KMS-11 (cell line): Measurements from ENCODE around the gene IL10.

ENCODE experiments used
- H2AFZ ChIP-seq: fragments of 200-600 bp; sonication (generic); 2 replicates; pipeline ENCODE4 v1.6.1; 2016; ENCODE audit warnings: antibody characterized with exemption, mixed run types, low read depth
- H3K27ac ChIP-seq: fragments of 200-600 bp; sonication (generic); 2 replicates; pipeline ENCODE4 v1.6.1; 2016; ENCODE audit warnings: mild to moderate bottlenecking, mixed run types
- H3K27me3 ChIP-seq: fragments of 200-600 bp; sonication (generic); 2 replicates; pipeline ENCODE4 v1.6.1; 2017; ENCODE audit warnings: mild to moderate bottlenecking, low read depth, mixed run types, moderate library complexity; ENCODE audit not compliant: insufficient read depth
- H3K36me3 ChIP-seq: fragments of 200-600 bp; sonication (generic); 2 replicates; pipeline ENCODE4 v1.6.1; 2017; ENCODE audit warnings: mild to moderate bottlenecking, mixed run types; ENCODE audit not compliant: insufficient read depth
- H3K4me1 ChIP-seq: fragments of 200-600 bp; sonication (generic); 2 replicates; pipeline ENCODE4 v1.6.1; 2016; ENCODE audit warnings: mild to moderate bottlenecking, low read depth, mixed run types; ENCODE audit not compliant: poor library complexity, severe bottlenecking
- H3K4me2 ChIP-seq: fragments of 200-600 bp; sonication (generic); 2 replicates; pipeline ENCODE4 v1.7.0; 2016; ENCODE audit warnings: mild to moderate bottlenecking, mixed run types
- H3K4me3 ChIP-seq: fragments of 200-600 bp; sonication (generic); IDR thresholded peaks from 2 replicates; pipeline ENCODE4 v1.6.1; 2017; ENCODE audit warnings: low read depth, low read length, mixed read lengths; ENCODE audit not compliant: insufficient read depth
- H3K79me2 ChIP-seq: fragments of 200-600 bp; sonication (generic); 2 replicates; pipeline ENCODE4 v1.6.1; 2016; ENCODE audit warnings: low read depth, mixed run types; ENCODE audit not compliant: insufficient read depth
- H3K9ac ChIP-seq: fragments of 200-600 bp; sonication (generic); 2 replicates; pipeline ENCODE4 v1.6.1; 2016; ENCODE audit warnings: mild to moderate bottlenecking, mixed run types
- H4K20me1 ChIP-seq: fragments of 200-600 bp; sonication (generic); 2 replicates; pipeline ENCODE4 v1.6.1; 2016; ENCODE audit warnings: mild to moderate bottlenecking, mixed run types; ENCODE audit not compliant: insufficient read depth
- CTCF ChIP-seq: fragments of 200-600 bp; sonication (generic); conservative IDR thresholded peaks from 2 replicates; pipeline ENCODE4 v1.6.1; 2017; ENCODE audit warnings: low read depth, mild to moderate bottlenecking, antibody characterized with exemption, low read length, moderate library complexity, mixed read lengths

IL10 gene

GRCh38 chr1:206797534-206798383 is 25.5 kb upstream of the IL10 start:
- Histone ChIP-seq H3K4me3 (no peak overlapping the region), H3K27me3 (no peaks in the 10 kb centered on the region), H3K27ac (peak overlapping the region; percentile 46), H3K4me2 (peak overlapping the region; percentile 56), H3K9ac (no peak overlapping the region), H3K79me2 (no peaks in the 10 kb centered on the region), H3K4me1 (peaks cover 98% of the 10 kb centered on the region), H2AFZ (no peak overlapping the region), H3K36me3 (no peaks in the 10 kb centered on the region), H4K20me1 (no peaks in the 10 kb centered on the region)
- peak; percentile 81 for TF ChIP-seq CTCF

DNA sequence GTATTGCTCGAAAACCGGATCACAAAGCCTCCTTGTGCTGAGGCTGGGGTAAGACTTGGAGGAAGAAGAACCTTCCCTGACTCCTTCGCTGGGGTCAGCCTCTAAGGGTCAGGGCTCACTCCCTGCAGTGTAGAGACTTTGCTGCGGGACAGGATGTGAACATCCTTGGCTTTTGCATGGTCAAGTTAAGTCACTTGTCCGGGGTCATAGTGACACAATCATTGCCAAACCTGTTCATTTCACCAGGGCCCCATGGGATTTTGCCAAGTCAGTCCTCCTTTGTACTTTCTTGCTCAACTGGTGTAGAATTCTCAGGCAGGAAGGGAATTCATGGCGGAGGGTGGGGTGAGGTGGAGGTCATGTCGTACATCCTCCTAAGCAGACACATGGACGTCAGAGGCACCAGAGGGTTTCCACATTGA is 24.7 kb upstream of the IL10 start:
- H4K20me1 ChIP-seq = no peaks in the 10 kb centered on the region
- H3K4me3 ChIP-seq = no peak overlapping the region
- no peaks in the 10 kb centered on the region for H3K27me3 ChIP-seq
- no peak for TF ChIP-seq CTCF
- H3K4me1 ChIP-seq = peaks cover 98% of the 10 kb centered on the region
- no peaks in the 10 kb centered on the region for H3K36me3 ChIP-seq
- H2AFZ ChIP-seq = no peak overlapping the region
- H3K79me2 ChIP-seq = no peaks in the 10 kb centered on the region
- no peak overlapping the region for H3K9ac ChIP-seq
- peak overlapping the region; percentile 56; the same call in 1 of the 2 replicates for H3K4me2 ChIP-seq
- H3K27ac ChIP-seq = no peak overlapping the region

DNA sequence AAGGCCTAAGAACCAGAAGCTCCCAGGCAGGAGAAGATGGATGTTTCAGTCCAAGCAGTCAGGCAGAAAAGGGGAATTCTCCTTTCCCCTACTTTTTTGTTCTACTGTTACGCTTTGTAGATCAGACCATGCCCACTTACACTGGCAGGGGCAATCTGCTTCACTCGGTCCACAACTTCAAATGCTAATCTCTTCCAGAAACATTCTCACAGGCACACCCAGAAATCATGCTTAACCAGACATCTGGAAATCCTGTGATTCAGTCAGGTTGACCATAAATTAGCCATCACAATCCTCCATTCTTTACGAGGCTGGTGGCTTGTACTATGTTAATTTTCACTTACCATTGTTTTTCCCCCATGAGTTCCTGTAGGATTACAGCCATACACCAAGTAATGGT is 23.8 kb upstream of the IL10 start:
- Histone ChIP-seq H3K27ac (no peak overlapping the region), H3K4me2 (no peak overlapping the region), H3K27me3 (no peaks in the 10 kb centered on the region), H3K36me3 (no peaks in the 10 kb centered on the region), H2AFZ (no peak overlapping the region), H3K79me2 (no peaks in the 10 kb centered on the region), H4K20me1 (no peaks in the 10 kb centered on the region), H3K4me1 (peaks cover 98% of the 10 kb centered on the region), H3K9ac (no peak overlapping the region), H3K4me3 (no peak overlapping the region)
- no peak for TF ChIP-seq CTCF

DNA sequence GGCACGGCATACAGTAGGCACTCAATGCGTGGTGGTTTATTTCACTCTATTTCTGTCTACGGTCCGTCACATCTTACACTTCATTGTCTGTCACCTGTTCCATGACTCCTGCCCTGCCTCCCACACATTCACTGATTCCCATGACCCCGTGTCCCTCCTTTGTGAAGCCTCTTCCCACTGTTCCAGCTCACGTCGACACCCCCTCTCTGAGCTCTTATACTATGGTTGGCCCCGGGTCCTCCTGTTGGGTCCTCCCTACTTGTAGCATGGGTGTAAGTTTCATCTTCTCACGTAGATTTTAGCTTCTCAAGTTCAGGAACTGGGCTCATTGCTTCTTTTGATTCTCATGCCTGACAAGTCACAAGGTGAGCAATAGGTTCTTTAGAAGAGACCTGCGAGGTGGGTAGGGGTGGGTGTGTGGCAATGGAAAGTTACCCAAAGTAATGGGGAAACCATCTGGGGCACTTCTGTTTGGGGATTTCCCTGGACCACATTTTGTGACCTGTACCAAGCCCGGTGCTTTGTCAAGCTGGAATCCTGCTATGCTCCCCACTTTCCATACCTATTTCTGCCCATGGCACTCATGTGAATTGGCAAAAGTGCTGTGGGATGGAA is 22.1 kb upstream of the IL10 start:
- no peak overlapping the region for H3K9ac ChIP-seq
- peak overlapping the region; percentile 12; the same call in 1 of the 2 replicates for H2AFZ ChIP-seq
- H3K4me1 ChIP-seq = peaks cover 98% of the 10 kb centered on the region
- H3K79me2 ChIP-seq = no peaks in the 10 kb centered on the region
- TF ChIP-seq CTCF = no peak
- H3K4me2 ChIP-seq = peak overlapping the region; percentile 41
- no peaks in the 10 kb centered on the region for H4K20me1 ChIP-seq
- H3K4me3 ChIP-seq = no peak overlapping the region
- no peaks in the 10 kb centered on the region for H3K27me3 ChIP-seq
- no peaks in the 10 kb centered on the region for H3K36me3 ChIP-seq
- H3K27ac ChIP-seq = peak overlapping the region; percentile 25; the same call in 1 of the 2 replicates
